GM18868 (cell line): Measurements from ENCODE around the gene C9orf72.
"Not testable (repeated sequence)": the region's sequence is repeated elsewhere in the genome, so short reads cannot be mapped to it uniquely, and the experiment has no call there.

Source experiments
- ATAC-seq: cut with Tn5 transposase; IDR thresholded peaks from one replicate; pipeline ENCODE4 v1.9.1; 2021; ENCODE audit warnings: mild to moderate bottlenecking, moderate library complexity; ENCODE audit not compliant: unreplicated experiment

Gene C9orf72, protein sequence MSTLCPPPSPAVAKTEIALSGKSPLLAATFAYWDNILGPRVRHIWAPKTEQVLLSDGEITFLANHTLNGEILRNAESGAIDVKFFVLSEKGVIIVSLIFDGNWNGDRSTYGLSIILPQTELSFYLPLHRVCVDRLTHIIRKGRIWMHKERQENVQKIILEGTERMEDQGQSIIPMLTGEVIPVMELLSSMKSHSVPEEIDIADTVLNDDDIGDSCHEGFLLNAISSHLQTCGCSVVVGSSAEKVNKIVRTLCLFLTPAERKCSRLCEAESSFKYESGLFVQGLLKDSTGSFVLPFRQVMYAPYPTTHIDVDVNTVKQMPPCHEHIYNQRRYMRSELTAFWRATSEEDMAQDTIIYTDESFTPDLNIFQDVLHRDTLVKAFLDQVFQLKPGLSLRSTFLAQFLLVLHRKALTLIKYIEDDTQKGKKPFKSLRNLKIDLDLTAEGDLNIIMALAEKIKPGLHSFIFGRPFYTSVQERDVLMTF

DNA sequence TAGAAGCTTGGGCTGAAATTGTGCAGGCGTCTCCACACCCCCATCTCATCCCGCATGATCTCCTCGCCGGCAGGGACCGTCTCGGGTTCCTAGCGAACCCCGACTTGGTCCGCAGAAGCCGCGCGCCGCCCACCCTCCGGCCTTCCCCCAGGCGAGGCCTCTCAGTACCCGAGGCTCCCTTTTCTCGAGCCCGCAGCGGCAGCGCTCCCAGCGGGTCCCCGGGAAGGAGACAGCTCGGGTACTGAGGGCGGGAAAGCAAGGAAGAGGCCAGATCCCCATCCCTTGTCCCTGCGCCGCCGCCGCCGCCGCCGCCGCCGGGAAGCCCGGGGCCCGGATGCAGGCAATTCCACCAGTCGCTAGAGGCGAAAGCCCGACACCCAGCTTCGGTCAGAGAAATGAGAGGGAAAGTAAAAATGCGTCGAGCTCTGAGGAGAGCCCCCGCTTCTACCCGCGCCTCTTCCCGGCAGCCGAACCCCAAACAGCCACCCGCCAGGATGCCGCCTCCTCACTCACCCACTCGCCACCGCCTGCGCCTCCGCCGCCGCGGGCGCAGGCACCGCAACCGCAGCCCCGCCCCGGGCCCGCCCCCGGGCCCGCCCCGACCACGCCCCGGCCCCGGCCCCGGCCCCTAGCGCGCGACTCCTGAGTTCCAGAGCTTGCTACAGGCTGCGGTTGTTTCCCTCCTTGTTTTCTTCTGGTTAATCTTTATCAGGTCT, at the start of gene C9orf72:
Gene C9orf72, minus strand, starts transcription at position 564 of the 716 bp plus-strand sequence. CDS start 6,361 bp downstream, outside the sequence.
- ATAC-seq: peak; percentile 60

- no peak for ATAC-seq
Observed at GRCh38 chr9:27622693-27623340, 49.5 kb upstream of the C9orf72 start.

DNA sequence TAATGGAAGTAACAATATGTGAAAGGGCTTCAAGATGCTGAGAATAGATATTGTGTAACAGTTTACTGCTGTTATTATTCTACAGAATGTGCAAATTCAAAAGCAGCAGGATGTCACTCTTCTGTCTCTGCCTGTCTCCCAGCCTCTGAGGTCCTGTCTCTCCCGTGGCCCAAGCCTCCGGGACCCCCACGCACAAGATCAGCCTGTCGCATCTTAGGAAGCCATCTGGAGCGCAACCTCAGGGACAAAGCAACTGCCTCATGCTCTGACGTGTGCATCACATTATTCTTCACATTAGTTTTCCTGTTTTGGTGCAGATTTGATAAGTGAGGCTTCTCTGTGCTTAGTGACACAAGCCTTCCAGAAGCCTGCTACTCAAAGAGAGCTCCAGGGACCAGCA, 46.5 kb upstream of the C9orf72 start:
- no peak for ATAC-seq

DNA sequence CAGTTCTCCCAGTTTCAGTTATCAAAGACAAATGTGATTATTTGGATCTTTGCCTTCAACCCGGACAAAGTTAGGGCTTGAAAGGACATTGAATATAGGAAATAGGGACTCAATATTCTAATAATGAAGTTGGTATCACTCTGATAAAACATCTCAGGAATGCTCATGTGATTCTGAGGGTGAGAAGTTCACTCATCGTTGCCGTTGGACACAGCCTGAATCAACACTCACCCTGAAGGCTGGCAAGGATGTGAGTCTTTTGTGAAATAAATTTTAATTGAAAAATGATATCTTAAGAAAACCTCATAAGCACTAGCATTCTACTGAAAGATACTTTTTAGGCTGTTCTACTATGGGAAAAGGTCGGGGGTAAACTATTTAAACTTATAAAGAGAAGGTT, 44.8 kb upstream of the C9orf72 start:
- ATAC-seq: no peak

DNA sequence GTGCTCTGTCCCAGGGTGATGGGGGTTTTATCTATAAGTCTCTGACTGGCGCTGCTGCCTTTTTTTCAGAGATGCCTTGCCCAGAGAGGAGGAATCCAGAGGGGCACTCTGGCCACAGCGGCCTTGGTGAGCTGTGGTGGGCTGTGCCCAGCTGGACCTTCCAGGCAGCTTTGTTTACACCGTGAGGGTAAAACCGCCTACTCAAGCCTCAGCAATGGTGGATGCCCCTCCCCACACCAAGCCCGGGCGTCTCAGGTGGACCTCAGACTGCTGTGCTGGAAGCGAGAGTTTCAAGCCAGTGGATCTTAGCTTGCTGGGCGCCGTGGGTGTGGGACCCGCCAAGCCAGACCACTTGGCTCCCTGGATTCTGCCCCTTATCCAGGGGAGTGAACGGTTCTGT, 41.3 kb upstream of the C9orf72 start:
- ATAC-seq: no peak

- ATAC-seq: not testable (repeated sequence)
Observed at GRCh38 chr9:27612036-27612435, 38.8 kb upstream of the C9orf72 start.

- no peak for ATAC-seq
Observed at GRCh38 chr9:27610622-27611021, 37.3 kb upstream of the C9orf72 start.

DNA sequence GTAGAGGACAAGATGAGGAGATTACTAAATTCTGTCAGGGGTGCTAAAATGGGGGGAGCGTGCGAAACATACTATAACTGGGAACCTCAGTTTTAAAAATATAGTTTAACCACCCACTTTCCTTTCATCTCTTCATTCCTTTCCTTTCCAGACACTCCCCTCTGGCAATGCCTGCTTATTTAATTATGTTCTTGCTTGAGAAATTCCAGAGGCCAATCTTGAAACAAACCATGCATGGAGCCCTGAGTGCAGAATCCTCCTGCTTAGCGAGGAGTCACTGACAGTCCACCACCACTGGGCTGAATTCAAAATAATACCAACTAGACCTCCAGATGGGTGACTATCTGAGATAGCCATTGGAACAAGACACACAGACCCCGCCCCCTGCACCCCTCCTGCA, 29.7 kb upstream of the C9orf72 start:
- ATAC-seq: no peak

- ATAC-seq: no peak
Observed at GRCh38 chr9:27602142-27602861, 29.0 kb upstream of the C9orf72 start.

DNA sequence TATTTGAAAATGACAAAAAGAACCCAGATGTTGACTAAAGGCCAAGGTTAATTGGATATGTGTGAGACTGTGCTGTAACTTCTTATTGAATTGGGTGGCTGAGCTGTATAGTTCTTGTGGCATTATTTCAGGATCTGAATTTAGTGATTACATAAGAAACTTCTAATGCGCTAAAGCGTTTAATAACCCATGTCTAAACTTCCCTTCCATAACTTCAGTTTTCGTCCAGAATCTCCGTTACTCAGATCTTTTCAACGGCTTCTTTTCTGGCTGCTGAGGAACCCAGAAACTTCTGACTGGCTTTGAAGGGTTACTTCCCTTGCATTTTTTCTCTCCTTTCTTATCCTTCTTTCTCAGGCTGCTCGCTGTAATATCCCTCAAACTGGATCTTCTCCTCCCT, 28.1 kb upstream of the C9orf72 start:
- ATAC-seq: no peak

- no peak for ATAC-seq
Observed at GRCh38 chr9:27600256-27600655, 27.0 kb upstream of the C9orf72 start.

DNA sequence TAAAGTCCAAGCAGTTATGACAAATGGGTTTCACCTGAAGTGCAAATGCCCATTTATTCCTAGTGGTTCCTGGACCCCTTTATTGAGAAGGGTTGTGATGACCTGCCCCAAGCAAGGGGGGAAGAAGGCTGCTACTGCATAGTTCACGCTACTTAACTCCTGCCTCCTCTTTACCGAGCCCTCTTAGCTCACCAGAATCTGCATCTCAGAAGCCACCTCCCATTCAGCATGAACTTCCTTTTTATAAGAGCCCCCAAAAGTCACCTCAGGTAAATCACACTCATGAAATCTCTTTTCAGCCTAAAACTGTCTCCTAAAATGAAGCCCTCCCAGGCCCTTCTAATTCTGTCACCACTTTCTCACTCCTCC, 26.6 kb upstream of the C9orf72 start:
- no peak for ATAC-seq

GRCh38 chr9:27599102-27599869, 26.0 kb upstream of the C9orf72 start:
- no peak for ATAC-seq

DNA sequence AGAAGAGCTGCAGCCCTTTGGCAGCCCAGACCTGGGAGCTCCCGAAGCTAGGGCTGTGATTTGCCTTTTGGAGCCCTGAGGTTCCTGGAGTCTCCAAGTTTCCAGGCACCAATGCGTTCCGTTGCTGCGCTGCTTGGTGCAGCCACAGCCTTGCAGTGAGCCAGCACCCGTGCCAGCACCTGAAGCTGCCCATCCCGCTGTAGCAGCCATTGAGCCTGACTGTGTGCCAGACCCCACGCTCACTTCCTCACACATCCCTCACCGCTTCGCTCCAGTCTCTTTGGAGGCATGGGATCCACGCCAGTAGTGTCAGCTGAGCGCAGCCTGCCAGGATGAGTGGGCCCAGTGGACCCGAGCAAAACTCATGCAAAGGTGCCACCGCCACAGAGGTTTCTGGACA, 22.5 kb upstream of the C9orf72 start:
- no peak for ATAC-seq

GRCh38 chr9:27591672-27592071, 18.4 kb upstream of the C9orf72 start:
- ATAC-seq: no peak

DNA sequence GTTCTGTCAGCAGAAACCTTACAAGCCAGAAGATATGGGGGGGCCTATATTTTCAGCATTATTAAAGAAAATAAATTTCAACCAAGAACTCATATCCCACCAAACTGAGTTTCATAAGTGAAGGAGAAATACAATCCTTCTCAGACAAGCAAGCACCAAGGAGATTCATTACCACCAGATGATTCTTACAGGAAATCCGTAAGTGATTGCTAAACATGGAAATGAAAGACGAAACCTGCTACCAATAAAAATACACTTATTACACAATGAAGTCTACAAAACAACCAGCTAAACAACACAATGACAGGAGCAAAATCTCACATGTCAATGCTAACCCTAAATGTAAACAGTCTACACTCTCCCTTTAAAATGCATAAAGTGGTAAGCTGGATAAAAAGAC, 17.8 kb upstream of the C9orf72 start:
- no peak for ATAC-seq

GRCh38 chr9:27590651-27591050, 17.4 kb upstream of the C9orf72 start:
- ATAC-seq: no peak

DNA sequence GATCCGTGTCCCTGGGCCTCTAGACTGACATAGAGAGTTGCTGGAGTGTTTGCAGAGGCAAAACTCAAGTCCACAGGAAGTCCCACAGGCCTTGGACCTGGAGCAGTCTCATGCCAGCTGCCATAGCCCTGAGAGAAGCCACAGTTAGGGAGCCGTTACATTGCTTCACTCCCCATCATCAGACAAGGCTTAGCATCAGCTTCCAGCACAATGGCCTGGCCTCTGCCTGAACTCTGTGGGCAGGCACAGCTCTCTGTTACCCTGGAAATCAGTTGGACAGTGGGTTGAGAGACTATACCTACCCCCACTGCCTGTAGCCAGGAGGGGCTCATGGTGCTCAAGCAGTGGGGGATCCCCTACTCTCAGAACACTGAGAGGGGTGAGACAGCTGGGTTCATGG, 16.2 kb upstream of the C9orf72 start:
- ATAC-seq: no peak

DNA sequence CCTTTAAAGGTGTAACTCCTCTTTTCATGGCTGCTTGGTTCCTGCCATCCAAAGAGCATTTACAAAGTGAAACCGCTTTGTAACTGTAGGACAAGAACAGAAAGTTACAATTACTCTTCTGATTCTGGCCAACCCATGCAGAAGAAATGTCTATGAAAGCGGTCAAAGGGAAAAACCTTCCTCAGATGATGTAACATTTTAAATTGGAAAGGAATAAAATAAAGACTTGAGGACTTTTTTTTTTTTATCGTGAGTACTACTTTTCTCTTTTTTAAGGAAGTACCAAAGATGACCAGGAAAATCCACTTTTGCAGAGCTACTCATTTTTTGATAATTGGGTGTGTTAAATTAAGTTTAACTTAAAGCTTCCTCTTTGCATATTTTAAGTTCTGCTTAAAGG, 13.0 kb upstream of the C9orf72 start:
- peak; percentile 55 for ATAC-seq

DNA sequence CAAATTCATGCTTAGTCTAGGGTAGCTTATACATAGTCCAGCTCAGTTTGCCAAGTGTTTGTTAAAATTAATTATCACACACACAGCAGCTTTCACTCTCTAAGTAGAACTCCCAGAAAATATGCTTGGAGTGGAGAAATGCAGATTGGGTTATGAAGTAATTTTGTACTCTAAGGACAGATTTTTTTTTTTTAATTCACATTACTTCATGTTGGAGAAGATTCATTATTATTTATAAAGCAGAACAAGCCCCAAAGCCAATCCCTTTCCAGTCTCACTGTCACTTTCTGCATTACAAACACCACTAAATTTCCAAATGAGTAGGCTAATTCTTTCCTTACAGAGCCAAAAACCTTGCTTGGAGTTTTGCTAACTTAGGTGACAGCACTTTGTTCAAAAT, 11.7 kb upstream of the C9orf72 start:
- no peak for ATAC-seq
